GM10266 (cell line): ENCODE data around the gene AJM1.

Experiments used
- DNase-seq: peaks from one replicate; pipeline ENCODE4 v3.0.0; 2012; ENCODE audit errors: extremely low spot score
- TF ChIP-seq, protein P1 (sequence below): IDR thresholded peaks from 2 replicates; pipeline ENCODE4 v1.5.1; 2012; ENCODE audit warnings: mild to moderate bottlenecking, low read depth; ENCODE audit not compliant: control insufficient read depth, insufficient read depth; ENCODE audit errors: missing control alignments

Gene AJM1

DNA sequence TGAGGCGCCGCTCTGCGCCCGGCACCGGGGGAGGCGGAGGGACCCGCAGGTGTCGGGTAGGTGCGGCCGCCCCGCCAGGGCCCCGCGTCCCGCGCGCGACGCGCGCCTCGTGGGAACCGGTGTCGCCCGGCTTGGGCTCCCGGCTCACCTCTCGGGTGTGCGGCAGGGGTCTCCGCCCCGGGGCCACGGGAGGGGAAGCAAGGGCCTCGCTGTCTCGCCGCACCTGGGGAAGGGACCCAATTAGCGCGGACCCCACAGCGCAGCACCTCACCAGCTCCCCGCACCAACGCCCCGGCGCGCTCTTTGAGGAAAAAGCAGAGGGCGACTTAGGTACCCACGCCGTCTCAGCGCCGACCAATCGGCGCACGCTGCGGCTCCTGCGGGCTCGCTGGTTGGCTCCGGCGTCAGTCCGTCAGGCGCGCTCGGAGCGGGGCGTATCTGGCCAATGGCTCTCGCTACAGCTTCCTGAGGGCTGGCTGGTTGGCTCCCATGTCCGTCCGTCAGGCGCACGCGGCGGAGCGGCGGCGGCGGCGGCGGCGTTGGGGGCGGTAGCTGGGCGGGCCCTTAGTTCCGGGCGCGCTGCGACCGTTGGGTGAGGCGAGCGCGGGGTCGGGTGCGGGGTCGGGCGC lies 43.8 kb downstream of the AJM1 start, which contains the start of gene TRAF2:
TRAF2 (plus strand) TSS at position 567 of the 629 bp plus-strand sequence. CDS start 12,225 bp downstream, outside the sequence.
- peak; percentile 100 for DNase-seq
- TF ChIP-seq, protein P1, sequence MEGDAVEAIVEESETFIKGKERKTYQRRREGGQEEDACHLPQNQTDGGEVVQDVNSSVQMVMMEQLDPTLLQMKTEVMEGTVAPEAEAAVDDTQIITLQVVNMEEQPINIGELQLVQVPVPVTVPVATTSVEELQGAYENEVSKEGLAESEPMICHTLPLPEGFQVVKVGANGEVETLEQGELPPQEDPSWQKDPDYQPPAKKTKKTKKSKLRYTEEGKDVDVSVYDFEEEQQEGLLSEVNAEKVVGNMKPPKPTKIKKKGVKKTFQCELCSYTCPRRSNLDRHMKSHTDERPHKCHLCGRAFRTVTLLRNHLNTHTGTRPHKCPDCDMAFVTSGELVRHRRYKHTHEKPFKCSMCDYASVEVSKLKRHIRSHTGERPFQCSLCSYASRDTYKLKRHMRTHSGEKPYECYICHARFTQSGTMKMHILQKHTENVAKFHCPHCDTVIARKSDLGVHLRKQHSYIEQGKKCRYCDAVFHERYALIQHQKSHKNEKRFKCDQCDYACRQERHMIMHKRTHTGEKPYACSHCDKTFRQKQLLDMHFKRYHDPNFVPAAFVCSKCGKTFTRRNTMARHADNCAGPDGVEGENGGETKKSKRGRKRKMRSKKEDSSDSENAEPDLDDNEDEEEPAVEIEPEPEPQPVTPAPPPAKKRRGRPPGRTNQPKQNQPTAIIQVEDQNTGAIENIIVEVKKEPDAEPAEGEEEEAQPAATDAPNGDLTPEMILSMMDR = no peak

DNA sequence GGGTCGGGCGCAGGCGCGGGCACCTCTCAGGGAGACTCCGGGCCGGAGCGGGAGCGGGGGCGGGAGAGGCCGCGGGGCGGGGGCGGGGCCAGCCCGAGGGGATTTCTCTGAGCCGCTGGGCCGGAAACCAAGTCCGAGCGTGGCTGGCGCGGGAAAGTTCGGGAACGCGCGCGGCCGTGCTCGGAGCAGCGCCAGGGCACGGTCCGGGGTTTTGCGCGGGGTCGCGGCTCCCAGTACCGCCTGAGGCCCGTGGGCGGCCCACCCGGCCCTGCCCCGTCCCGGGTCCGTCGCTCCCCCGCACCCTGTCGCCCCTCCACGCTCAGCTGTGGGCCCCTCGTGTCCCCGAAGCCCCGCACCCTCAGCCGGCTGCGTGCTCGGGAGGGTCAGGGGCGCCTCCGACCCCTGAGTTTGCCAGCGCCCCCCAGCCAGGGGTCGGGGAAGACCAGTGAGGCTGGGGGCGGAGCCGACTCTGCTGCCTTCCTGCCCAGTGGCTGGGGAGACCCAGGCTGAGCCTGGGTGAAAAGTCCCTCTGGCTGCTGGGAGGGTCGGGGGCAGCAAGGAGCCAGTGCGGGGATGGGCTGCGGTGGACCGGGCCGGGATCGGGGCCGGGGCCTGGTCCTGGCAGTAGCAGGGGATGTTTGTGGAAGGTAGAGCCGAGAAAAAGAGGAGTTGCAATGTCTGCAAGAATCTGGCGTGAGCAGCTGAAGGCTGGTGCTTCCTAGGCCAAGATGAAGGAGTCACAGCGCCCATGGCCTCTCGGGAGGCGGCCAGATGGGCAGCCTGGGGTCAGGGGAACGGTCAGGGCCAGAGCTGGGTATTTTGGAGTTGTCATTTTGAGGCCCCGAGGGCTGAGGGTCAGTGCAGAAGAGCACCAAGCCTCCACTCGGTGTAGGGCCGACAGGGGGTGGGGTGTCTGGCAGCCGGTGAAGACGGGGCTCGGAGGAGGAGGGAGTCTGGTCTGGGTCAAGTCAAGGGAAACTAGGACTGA lies 44.6 kb downstream of the AJM1 start:
- peak; percentile 76 for DNase-seq
- TF ChIP-seq, protein P1 = no peak

DNA sequence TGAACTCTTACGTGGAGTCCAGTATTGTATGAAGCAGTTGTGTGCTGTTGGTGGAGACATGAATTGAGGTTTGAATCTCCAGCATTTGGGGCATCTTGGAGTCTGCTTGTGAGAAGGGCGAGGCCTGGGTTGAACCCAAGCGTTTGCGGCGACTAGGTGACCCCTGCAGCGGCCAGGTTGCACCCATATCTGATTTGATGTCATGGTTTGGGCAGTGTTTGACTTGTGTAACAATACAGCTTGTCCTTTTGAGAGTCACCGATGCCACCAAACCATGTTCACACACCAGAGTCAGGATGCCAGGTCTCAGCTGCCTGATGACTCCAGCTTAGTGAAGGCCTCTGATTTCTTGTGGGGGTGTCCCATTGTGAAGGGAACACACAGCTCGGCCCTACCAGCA lies 46.2 kb downstream of the AJM1 start:
- TF ChIP-seq, protein P1 = no peak
- peak; percentile 19 for DNase-seq

DNA sequence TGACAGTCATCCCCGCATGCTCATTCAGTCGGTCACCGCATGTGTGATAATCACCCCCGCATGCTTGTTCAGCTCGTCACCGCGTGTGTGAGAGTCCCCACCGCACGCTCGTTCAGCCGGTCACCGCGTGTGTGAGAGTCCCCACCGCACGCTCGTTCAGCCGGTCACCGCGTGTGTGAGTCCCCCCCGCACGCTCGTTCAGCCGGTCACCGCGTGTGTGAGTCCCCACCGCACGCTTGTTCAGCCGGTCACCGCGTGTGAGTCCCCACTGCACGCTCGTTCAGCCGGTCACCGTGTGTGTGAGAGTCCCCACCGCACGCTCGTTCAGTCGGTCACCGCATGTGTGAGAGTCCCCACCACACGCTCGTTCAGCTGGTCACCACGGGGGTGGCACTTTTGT lies 47.6 kb downstream of the AJM1 start:
- TF ChIP-seq, protein P1 = no peak
- no peak for DNase-seq

DNA sequence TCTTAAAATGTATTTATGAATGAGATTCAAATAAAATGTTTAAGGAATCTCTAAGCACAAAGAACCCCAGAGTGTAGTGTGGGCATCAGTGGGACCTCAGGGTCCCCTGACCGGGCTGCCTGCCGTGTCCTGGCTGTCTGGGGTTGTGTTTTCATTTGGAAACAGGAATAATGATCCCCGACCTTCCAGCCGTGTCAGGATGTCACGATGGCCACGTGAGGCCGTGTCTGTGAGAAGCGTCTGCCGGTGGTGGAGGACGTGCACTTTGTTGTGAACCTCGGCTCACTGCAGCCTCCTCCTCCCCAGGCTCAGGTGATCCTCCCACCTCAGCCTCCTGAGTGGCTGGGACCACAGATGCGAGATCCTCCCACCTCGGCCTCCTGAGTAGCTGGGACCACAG lies 48.4 kb downstream of the AJM1 start:
- TF ChIP-seq, protein P1 = no peak
- no peak for DNase-seq
